ENCODE measurements around the gene SKAP2. TPM values are rescaled to one million over a fixed set of nuclear protein-coding genes. Genes with fewer than 3 reads are reported as not detected.

SKAP2 gene
- polyA plus RNA-seq, 1 of the 3 experiments (the other 2 are of a cell fraction) = 0.69 TPM

GRCh38 chr7:26850193-26850651, 14.2 kb downstream of the SKAP2 start:
- H3K4me1 ChIP-seq (ENCODE audit: control insufficient read depth in 1 of 2, insufficient read depth in 2 of 2, low read depth in 1 of 2, low read length in 1 of 2) = no peaks in the 10 kb centered on the region
- TF ChIP-seq JUND (IDR thresholded peaks at IDR 0.05) = no peak
- no peak for TF ChIP-seq NFIC (IDR thresholded peaks at IDR 0.05; ENCODE audit: borderline replicate concordance)
- no peak for TF ChIP-seq IRF3 (IDR thresholded peaks at IDR 0.05; ENCODE audit: low read depth, low read length)
- no peak for TF ChIP-seq TAF1 (IDR thresholded peaks at IDR 0.05; ENCODE audit: borderline replicate concordance, low read depth, low read length)
- TF ChIP-seq USF2 (IDR thresholded peaks at IDR 0.05; ENCODE audit: borderline replicate concordance, low read depth, low read length) = no peak
- TF ChIP-seq YY1 (IDR thresholded peaks at IDR 0.05; ENCODE audit: low read depth) = no peak
- no peak for TF ChIP-seq ZBTB33 (IDR thresholded peaks at IDR 0.05; ENCODE audit: borderline replicate concordance, low read depth)
- TF ChIP-seq EP300 (IDR thresholded peaks at IDR 0.05; ENCODE audit: borderline replicate concordance in 1 of 2, low read depth in 1 of 2, low read length in 1 of 2) = no peak
- no peak for TF ChIP-seq MXI1 (IDR thresholded peaks at IDR 0.05; ENCODE audit: low read depth, low read length)
- TF ChIP-seq POLR2AphosphoS5 (IDR thresholded peaks at IDR 0.05; ENCODE audit: low read depth, low read length) = no peak
- TF ChIP-seq FOXJ3 (CRISPR knock-in tag; IDR thresholded peaks at IDR 0.05) = no peak
- no peak for TF ChIP-seq GATA2 (CRISPR knock-in tag; IDR thresholded peaks at IDR 0.05)
- TF ChIP-seq SIN3A (IDR thresholded peaks at IDR 0.05; ENCODE audit: borderline replicate concordance, low read depth, low read length) = no peak
- no peak for TF ChIP-seq RFX5 (IDR thresholded peaks at IDR 0.05; ENCODE audit: low read length)
- no peak for TF ChIP-seq REST (IDR thresholded peaks at IDR 0.05; ENCODE audit: low read depth, low read length)
- TF ChIP-seq ELF1 (IDR thresholded peaks at IDR 0.05) = no peak
- CTCF ChIA-PET = interaction anchor here (1.0 kb wide), 2 partner anchors 168 to 329 kb away, joined by 3 read pairs; no protein-coding TSS in a partner anchor
- peaks cover 16% of the 10 kb centered on the region; the same call in 1 of the 2 replicates for H3K27me3 ChIP-seq (ENCODE audit: insufficient read depth)
- H3K36me3 ChIP-seq (replicated peaks in 1 of 2; ENCODE audit: control insufficient read depth in 1 of 2, insufficient read depth in 2 of 2, low read length in 1 of 2) = no peaks in the 10 kb centered on the region
- 39% methylated on average over 8 of the region's 8 CpGs for WGBS (ENCODE audit: low lambda C conversion rate)
- no peak overlapping the region for H2AFZ ChIP-seq (ENCODE audit: low read depth)
- H3K4me2 ChIP-seq = no peak overlapping the region
- no peaks in the 10 kb centered on the region for H4K20me1 ChIP-seq (ENCODE audit: insufficient read depth)
- no peak overlapping the region for H3K4me3 ChIP-seq (ENCODE audit: low read depth in 2 of 2, low read length in 1 of 2)
- POLR2A ChIA-PET = interaction anchor here (0.5 kb wide), 1 partner anchor 101 kb away, joined by 4 read pairs; no protein-coding TSS in a partner anchor
- H3K9me2 ChIP-seq = no peaks in the 10 kb centered on the region
- no peaks in the 10 kb centered on the region for H3K79me2 ChIP-seq (ENCODE audit: insufficient read depth)
- DNase-seq = no peak
- no peaks in the 10 kb centered on the region for H3K9me3 ChIP-seq
- no peak overlapping the region for H3K27ac ChIP-seq (ENCODE audit: low read depth in 2 of 2, low read length in 1 of 2)
- no peak overlapping the region for H3K9ac ChIP-seq
- H3F3A ChIP-seq (replicated peaks; ENCODE audit: insufficient read depth) = no peaks in the 10 kb centered on the region
